Osteoblast (primary cell): Measurements from ENCODE around the gene GLYATL2. TPM values are rescaled to one million over a fixed set of nuclear protein-coding genes. Genes with fewer than 3 reads are reported as not detected.

ENCODE experiments used
- DNase-seq: peaks from one replicate; pipeline ENCODE4 v3.0.0; 2011; ENCODE audit warnings: low spot score, mixed read lengths; ENCODE audit not compliant: insufficient read length; ENCODE audit errors: missing footprints
- H2AFZ ChIP-seq: 2 replicates; pipeline ENCODE4 v1.6.0; 2011; ENCODE audit warnings: mild to moderate bottlenecking, low read length
- H3K27ac ChIP-seq: 2 replicates; pipeline ENCODE4 v1.5.1; 2011; ENCODE audit warnings: mild to moderate bottlenecking, low read depth, low read length, moderate library complexity
- H3K27me3 ChIP-seq: 2 replicates; pipeline ENCODE4 v1.6.0; 2012; ENCODE audit warnings: mild to moderate bottlenecking, control low read depth, inconsistent platforms, low read length, moderate library complexity; ENCODE audit not compliant: insufficient read depth
- H3K36me3 ChIP-seq: 2 replicates; pipeline ENCODE4 v1.5.1; 2011; ENCODE audit warnings: mild to moderate bottlenecking, low read length, control low read depth, moderate library complexity; ENCODE audit not compliant: insufficient read depth
- H3K4me1 ChIP-seq: 2 replicates; pipeline ENCODE4 v1.5.1; 2011; ENCODE audit warnings: mild to moderate bottlenecking, low read length, control low read depth, moderate library complexity; ENCODE audit not compliant: insufficient read depth
- H3K4me2 ChIP-seq: 2 replicates; pipeline ENCODE4 v1.6.0; 2011; ENCODE audit warnings: mild to moderate bottlenecking, low read length; ENCODE audit not compliant: insufficient read depth
- H3K4me3 ChIP-seq: fragments of 200-600 bp; sonication (generic); 3 replicates; pipeline ENCODE4 v1.5.1; 2012; ENCODE audit warnings: mild to moderate bottlenecking, low read length, inconsistent platforms; ENCODE audit not compliant: insufficient read depth
- H3K79me2 ChIP-seq: 2 replicates; pipeline ENCODE4 v1.6.0; 2012; ENCODE audit warnings: mild to moderate bottlenecking, low read length, control low read depth, inconsistent platforms; ENCODE audit not compliant: insufficient read depth
- H3K9me3 ChIP-seq: 2 replicates; pipeline ENCODE4 v1.5.1; 2011; ENCODE audit warnings: low read depth, low read length, control low read depth
- H4K20me1 ChIP-seq: 2 replicates; pipeline ENCODE4 v1.6.0; 2012; ENCODE audit warnings: mild to moderate bottlenecking, low read length, control low read depth; ENCODE audit not compliant: insufficient read depth
- CTCF ChIP-seq: IDR thresholded peaks from 2 replicates; pipeline ENCODE4 v1.5.1; 2011; ENCODE audit warnings: mild to moderate bottlenecking, low read depth, low read length, moderate library complexity; ENCODE audit errors: extremely low read depth
- total RNA-seq: library from RNA; depleted of rRNA; stranded (reverse); fragments of >200 nt; gene quantifications from 2 replicates; pipeline ENCODE4 v1.2.3, GENCODE V29; 2012

GLYATL2 gene
- total RNA-seq, 1 donor = 1.1 TPM

GRCh38 chr11:58880625-58881024 is 36.1 kb upstream of the GLYATL2 start:
- H3K4me1 ChIP-seq = no peaks in the 10 kb centered on the region
- H2AFZ ChIP-seq = no peak overlapping the region
- no peak for DNase-seq
- H3K9me3 ChIP-seq = no peaks in the 10 kb centered on the region
- H3K27ac ChIP-seq = no peak overlapping the region
- H3K27me3 ChIP-seq = no peaks in the 10 kb centered on the region
- H3K79me2 ChIP-seq = no peaks in the 10 kb centered on the region
- no peaks in the 10 kb centered on the region for H3K36me3 ChIP-seq
- H3K4me2 ChIP-seq = no peak overlapping the region
- no peak for TF ChIP-seq CTCF
- no peaks in the 10 kb centered on the region for H4K20me1 ChIP-seq
- no peak overlapping the region for H3K4me3 ChIP-seq

- DNase-seq = no peak
- Histone ChIP-seq H3K27ac (no peak overlapping the region), H3K36me3 (no peaks in the 10 kb centered on the region), H3K79me2 (no peaks in the 10 kb centered on the region), H2AFZ (no peak overlapping the region), H3K4me3 (no peak overlapping the region), H3K9me3 (no peaks in the 10 kb centered on the region), H3K27me3 (no peaks in the 10 kb centered on the region), H3K4me2 (no peak overlapping the region), H3K4me1 (no peaks in the 10 kb centered on the region), H4K20me1 (no peaks in the 10 kb centered on the region)
- no peak for TF ChIP-seq CTCF
Measured at GRCh38 chr11:58880166-58880565, 35.7 kb upstream of the GLYATL2 start.

GRCh38 chr11:58867556-58867955 is 23.1 kb upstream of the GLYATL2 start:
- Histone ChIP-seq H2AFZ (no peak overlapping the region), H3K4me2 (no peak overlapping the region), H3K27me3 (no peaks in the 10 kb centered on the region), H3K4me3 (no peak overlapping the region), H3K36me3 (no peaks in the 10 kb centered on the region), H3K4me1 (no peaks in the 10 kb centered on the region), H3K79me2 (no peaks in the 10 kb centered on the region), H3K27ac (no peak overlapping the region), H3K9me3 (no peaks in the 10 kb centered on the region), H4K20me1 (no peaks in the 10 kb centered on the region)
- no peak for TF ChIP-seq CTCF
- DNase-seq = no peak

GRCh38 chr11:58866788-58867187 is 22.3 kb upstream of the GLYATL2 start:
- H3K9me3 ChIP-seq = no peaks in the 10 kb centered on the region
- no peak overlapping the region for H3K27ac ChIP-seq
- no peak for DNase-seq
- H3K27me3 ChIP-seq = no peaks in the 10 kb centered on the region
- H3K36me3 ChIP-seq = no peaks in the 10 kb centered on the region
- no peak overlapping the region for H2AFZ ChIP-seq
- no peaks in the 10 kb centered on the region for H4K20me1 ChIP-seq
- TF ChIP-seq CTCF = no peak
- H3K4me1 ChIP-seq = no peaks in the 10 kb centered on the region
- no peaks in the 10 kb centered on the region for H3K79me2 ChIP-seq
- H3K4me2 ChIP-seq = no peak overlapping the region
- no peak overlapping the region for H3K4me3 ChIP-seq
